ENCODE results near the gene ELAC1.

GRCh38 chr18:50928551-50928950 is 39.3 kb upstream of the ELAC1 start:
- no peak for TF ChIP-seq POLR2AphosphoS5 (IDR thresholded peaks at IDR 0.05; ENCODE audit: low read depth)
- TF ChIP-seq, protein P1, sequence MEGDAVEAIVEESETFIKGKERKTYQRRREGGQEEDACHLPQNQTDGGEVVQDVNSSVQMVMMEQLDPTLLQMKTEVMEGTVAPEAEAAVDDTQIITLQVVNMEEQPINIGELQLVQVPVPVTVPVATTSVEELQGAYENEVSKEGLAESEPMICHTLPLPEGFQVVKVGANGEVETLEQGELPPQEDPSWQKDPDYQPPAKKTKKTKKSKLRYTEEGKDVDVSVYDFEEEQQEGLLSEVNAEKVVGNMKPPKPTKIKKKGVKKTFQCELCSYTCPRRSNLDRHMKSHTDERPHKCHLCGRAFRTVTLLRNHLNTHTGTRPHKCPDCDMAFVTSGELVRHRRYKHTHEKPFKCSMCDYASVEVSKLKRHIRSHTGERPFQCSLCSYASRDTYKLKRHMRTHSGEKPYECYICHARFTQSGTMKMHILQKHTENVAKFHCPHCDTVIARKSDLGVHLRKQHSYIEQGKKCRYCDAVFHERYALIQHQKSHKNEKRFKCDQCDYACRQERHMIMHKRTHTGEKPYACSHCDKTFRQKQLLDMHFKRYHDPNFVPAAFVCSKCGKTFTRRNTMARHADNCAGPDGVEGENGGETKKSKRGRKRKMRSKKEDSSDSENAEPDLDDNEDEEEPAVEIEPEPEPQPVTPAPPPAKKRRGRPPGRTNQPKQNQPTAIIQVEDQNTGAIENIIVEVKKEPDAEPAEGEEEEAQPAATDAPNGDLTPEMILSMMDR (IDR thresholded peaks at IDR 0.05; ENCODE audit: insufficient read depth, low read length): no peak

All from HL-60 (cell line).